Measurements from ENCODE around the gene MAN2B2.
"Not testable (repeated sequence)": the region's sequence is repeated elsewhere in the genome, so short reads cannot be mapped to it uniquely, and the experiment has no call there.

The MAN2B2 gene

DNA sequence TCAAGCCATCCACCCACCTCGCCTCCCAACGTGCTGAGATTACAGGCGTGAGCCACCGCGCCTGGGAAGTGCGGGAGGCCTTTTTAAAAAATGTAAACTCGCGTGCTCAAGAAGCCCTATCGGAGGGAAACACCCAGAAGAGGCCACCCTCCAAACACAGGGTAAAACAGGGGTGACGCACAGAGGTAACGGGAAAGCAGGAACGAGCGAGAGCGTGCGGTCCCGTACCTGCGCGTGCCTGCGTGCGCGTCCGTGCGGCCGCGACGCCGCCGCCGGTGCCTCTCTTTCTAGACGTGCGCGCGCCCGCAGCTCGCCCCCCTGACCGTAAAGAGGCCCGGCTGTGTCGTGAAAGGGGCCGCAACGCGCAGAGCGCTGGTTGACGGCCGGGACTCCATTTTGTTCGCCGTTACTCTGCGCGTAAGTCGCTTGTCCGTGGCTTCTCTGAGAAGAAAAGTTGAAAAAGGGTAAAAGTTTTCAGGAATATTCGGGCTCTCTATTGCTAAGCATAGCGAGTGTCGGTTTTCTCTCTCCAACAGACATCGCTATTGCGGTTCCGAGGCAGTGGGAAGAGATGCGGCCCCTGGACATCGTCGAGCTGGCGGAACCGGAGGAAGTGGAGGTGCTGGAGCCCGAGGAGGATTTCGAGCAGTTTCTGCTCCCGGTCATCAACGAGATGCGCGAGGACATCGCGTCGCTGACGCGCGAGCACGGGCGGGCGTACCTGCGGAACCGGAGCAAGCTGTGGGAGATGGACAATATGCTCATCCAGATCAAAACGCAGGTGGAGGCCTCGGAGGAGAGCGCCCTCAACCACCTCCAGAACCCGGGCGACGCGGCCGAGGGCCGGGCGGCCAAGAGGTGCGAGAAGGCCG is 65.5 kb downstream of the MAN2B2 start, which contains the start of gene MRFAP1:
MRFAP1 (plus strand) TSS at position 394 of the 872 bp plus-strand sequence; CDS start at position 572, 178 bp downstream.
- FAIRE-seq (peak; percentile 97), DNase-seq (ENCODE audit: insufficient read length) (peak; percentile 89)
- TF ChIP-seq TAF1 (IDR thresholded peaks at IDR 0.05; ENCODE audit: borderline replicate concordance, low read depth, low read length), result peak; percentile 97
- TF ChIP-seq POLR2AphosphoS5 (IDR thresholded peaks at IDR 0.05; ENCODE audit: low read depth, low read length), result peak; percentile 72
- TF ChIP-seq POLR2A (IDR thresholded peaks at IDR 0.05; ENCODE audit: low read depth, low read length), result peak; percentile 87

DNA sequence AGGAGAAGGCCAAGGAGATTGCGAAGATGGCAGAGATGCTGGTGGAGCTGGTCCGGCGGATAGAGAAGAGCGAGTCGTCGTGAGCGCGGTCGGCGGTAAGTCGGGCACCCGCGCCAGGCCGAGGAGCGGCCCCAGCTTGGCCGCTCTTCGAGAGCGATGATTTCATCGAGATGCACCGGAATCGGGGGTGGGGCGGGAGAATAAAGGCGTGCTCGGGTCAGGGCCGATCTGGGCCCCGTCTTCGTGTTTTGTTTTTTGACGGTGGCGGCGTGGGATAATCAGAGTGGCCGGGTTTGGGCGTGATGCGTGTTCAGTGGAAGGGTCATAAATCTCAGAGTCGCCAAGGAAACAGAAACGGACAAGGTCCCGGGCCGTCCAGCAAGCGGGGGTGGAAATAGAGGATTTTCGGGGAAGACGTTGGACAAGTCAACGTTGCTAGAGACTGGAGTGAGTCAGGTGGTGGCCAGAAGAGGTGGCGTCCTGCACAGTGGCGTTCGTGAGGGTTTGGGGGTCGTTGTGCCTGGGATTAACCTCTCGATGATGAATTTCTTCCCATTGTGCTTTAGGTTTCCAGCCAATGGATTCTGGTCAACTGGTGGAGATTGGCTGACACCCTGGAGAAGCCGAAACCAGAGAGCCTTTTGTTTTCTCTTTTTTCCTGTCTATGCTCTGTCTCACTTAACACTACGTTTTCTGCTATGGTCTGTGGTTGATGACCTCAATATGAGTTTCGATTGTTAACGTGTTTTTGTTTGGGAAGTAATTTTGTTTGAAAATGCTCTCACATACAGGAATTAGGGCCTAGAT is 66.4 kb downstream of the MAN2B2 start:
- no peak for FAIRE-seq
- no peak for TF ChIP-seq POLR2AphosphoS5 (IDR thresholded peaks at IDR 0.05; ENCODE audit: low read depth, low read length)
- TF ChIP-seq TAF1 (IDR thresholded peaks at IDR 0.05; ENCODE audit: borderline replicate concordance, low read depth, low read length), result no peak; the same call in 1 of the 2 replicates
- TF ChIP-seq POLR2A (IDR thresholded peaks at IDR 0.05; ENCODE audit: low read depth, low read length), result no peak
- peak; percentile 37 for DNase-seq (ENCODE audit: insufficient read length)

DNA sequence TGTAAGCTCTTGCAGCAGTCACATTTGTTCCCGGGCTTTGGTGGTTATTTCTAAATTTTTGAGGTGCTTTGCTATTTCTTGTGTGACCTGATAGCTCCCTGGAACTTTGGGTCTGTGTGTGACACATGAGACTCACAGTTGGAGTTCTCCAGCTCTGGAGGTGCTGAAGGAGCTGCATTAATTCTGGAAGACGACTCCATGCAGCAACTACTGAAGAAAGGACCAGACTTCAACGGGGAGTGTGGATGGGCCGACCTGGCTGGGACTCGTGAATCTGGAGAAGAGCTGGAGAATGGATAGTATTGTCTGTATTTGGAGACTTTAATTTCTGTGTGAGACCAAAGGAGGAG is 67.0 kb downstream of the MAN2B2 start:
- DNase-seq (ENCODE audit: insufficient read length) (no peak), FAIRE-seq (no peak)
- TF ChIP-seq TAF1 (IDR thresholded peaks at IDR 0.05; ENCODE audit: borderline replicate concordance, low read depth, low read length) (no peak), POLR2A (IDR thresholded peaks at IDR 0.05; ENCODE audit: low read depth, low read length) (no peak), POLR2AphosphoS5 (IDR thresholded peaks at IDR 0.05; ENCODE audit: low read depth, low read length) (no peak)

DNA sequence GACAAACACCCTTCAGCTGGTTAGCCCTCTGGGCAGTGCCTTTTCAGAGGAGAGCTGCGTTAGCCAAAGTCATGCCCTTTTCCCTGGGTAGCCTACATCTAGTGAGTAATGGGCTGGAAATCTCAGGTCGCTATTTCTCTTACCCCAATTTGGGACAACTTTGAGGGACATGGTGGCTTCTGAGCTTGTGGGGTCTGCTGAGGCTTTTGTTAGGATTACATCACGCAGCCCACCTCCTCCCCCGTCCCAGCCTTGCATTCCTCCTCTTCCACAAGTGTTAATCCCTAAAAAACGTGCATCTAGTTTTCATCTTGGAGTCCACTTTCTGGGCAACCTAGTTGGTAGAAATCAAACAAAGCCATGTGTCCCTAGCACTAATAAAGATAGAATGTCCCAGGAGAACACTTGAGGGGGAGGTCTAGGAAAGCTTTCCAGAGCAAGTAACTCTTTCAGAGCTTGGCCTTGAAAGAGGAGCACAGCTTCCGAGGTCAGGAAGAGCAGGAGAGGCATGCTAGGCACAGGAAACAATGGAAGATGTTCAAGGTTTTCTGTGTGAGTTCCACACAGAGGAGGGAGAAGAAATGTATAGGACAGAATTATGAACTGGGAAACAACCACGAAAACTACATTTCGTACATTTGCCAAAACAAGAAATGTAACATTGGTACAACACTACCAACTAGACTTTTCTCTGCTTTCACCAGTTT is 68.3 kb downstream of the MAN2B2 start:
- DNase-seq (ENCODE audit: insufficient read length) (no peak), FAIRE-seq (no peak)
- peak; percentile 47 for TF ChIP-seq POLR2AphosphoS5 (IDR thresholded peaks at IDR 0.05; ENCODE audit: low read depth, low read length)
- no peak for TF ChIP-seq TAF1 (IDR thresholded peaks at IDR 0.05; ENCODE audit: borderline replicate concordance, low read depth, low read length)
- TF ChIP-seq POLR2A (IDR thresholded peaks at IDR 0.05; ENCODE audit: low read depth, low read length), result peak; percentile 21; the same call in 1 of the 2 replicates

DNA sequence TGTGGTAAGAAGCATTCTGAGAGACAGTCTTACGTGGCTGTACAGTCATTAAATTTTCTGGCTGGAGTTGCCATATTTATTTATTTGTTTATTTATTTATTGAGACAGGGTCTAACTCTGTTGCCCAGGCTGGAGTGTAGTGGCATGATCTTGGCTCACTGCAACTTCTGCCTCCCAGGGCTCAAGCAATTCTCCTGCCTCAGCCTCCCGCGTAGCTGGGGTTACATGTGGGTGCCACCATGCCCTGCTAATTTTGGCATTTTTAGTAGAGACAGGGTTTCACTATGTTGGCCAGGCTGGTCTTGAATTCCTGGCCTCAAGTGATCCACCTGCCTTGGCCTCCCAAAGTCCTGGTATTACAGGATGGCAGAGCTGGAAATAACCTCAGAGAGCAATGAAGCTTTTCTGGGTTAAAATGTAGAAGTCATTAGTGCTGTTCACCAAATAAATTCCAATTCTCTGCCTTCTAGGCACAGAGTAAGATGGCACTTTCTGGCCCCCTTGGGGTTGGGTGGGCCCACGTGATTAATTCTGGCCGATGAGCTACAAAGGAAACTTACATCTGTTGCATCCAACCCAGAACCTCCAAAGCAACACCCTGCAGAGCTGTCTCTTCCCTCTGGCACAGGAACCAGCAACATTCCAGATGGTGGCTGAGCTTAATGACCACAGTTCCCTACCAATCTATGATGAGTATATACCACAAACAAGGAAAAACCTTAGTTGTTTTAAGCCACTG is 70.0 kb downstream of the MAN2B2 start:
- DNase-seq (ENCODE audit: insufficient read length), result no peak
- TF ChIP-seq TAF1 (IDR thresholded peaks at IDR 0.05; ENCODE audit: borderline replicate concordance, low read depth, low read length) (no peak), POLR2AphosphoS5 (IDR thresholded peaks at IDR 0.05; ENCODE audit: low read depth, low read length) (no peak), POLR2A (IDR thresholded peaks at IDR 0.05; ENCODE audit: low read depth, low read length) (no peak)
- no peak for FAIRE-seq

DNA sequence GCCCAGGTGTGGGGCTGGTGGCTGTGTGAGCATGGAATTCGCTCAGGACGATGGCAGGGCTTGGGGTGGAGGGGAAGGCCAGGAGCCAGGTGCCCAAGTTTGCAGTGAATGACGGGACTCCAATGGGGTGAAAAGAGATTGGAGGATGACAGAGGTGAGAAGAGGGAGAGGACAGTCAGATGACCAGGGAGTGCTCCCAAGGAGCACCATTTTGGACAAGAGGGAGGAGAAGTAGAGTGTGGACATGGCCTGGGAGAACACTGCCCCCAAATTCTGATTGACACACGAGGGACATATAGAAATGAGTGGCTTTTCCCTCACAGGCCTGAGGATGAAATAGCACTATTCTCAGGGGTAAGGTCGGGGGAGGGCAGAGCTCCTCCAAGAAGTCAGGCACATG is 72.2 kb downstream of the MAN2B2 start:
- TF ChIP-seq POLR2AphosphoS5 (IDR thresholded peaks at IDR 0.05; ENCODE audit: low read depth, low read length), result no peak
- no peak for TF ChIP-seq TAF1 (IDR thresholded peaks at IDR 0.05; ENCODE audit: borderline replicate concordance, low read depth, low read length)
- TF ChIP-seq POLR2A (IDR thresholded peaks at IDR 0.05; ENCODE audit: low read depth, low read length), result no peak
- DNase-seq (ENCODE audit: insufficient read length) (no peak), FAIRE-seq (no peak)

DNA sequence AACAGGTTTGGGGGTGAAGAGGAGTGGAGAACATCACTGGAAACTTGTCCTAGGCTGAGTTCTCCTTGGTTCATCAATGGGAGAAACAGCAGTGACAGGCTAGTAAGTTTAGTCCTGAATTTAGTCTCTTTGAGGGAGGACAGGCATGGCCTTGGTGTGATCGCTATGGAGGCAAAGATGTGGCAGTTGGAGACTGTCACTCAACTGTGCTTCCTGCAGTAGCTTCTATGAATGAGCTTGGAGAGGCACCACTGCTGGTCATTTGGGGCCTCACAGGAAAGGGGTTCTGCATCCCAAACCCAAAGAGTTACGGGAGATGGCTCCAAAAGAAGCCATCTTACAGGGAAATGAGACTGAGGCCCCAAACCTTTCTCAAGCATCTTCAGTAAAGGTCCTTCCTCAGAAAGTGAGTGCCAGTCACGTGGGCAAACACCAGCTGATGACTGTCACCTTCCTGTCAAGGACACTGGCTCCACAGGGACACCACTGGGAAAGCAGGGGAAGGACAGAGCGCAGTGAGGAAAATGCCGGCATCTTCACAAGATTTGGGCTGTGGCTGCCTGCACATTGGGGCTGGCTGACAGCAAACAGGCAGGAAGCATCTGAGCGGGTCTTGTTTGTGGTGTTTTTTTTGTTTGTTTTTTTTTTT is 72.7 kb downstream of the MAN2B2 start:
- DNase-seq (ENCODE audit: insufficient read length) (no peak), FAIRE-seq (no peak)
- TF ChIP-seq TAF1 (IDR thresholded peaks at IDR 0.05; ENCODE audit: borderline replicate concordance, low read depth, low read length), result no peak
- no peak for TF ChIP-seq POLR2A (IDR thresholded peaks at IDR 0.05; ENCODE audit: low read depth, low read length)
- TF ChIP-seq POLR2AphosphoS5 (IDR thresholded peaks at IDR 0.05; ENCODE audit: low read depth, low read length), result no peak

DNA sequence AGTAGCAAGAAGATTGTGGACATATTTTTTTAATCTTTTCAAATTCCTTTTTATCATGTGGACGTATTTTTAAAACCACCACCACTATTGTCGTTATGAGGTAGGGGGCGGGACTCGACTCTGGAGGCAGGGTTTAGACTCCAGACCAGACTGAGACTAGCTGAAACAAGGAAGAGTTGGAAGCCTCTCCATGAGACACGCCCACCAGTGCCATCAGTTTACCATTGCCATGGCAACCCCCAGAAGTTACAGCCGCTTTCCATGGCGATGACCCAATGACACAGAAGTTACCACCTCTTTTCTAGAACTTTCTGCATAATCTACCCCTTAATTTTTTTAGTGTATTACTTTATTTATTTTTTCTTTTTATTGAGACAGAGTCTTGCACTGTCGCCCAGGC is 74.2 kb downstream of the MAN2B2 start:
- no peak for TF ChIP-seq TAF1 (IDR thresholded peaks at IDR 0.05; ENCODE audit: borderline replicate concordance, low read depth, low read length)
- TF ChIP-seq POLR2A (IDR thresholded peaks at IDR 0.05; ENCODE audit: low read depth, low read length), result no peak
- TF ChIP-seq POLR2AphosphoS5 (IDR thresholded peaks at IDR 0.05; ENCODE audit: low read depth, low read length), result no peak
- FAIRE-seq (no peak), DNase-seq (ENCODE audit: insufficient read length) (no peak)

DNA sequence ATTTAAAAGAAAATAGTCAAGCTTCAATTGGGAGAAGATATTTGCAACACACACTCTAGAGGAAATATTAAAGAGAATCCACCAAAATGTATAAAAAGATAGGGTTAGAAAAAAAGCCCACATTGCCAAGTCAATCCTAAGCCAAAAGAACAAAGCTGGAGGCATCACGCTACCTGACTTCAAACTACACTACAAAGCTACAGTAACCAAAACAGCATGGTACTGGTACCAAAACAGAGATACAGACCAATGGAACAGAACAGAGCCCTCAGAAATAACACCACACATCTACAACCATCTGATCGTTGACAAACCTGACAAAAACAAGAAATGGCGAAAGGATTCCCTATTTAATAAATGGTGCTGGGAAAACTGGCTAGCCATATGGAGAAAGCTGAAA is 79.2 kb downstream of the MAN2B2 start:
- DNase-seq (ENCODE audit: insufficient read length); FAIRE-seq: not testable (repeated sequence)

DNA sequence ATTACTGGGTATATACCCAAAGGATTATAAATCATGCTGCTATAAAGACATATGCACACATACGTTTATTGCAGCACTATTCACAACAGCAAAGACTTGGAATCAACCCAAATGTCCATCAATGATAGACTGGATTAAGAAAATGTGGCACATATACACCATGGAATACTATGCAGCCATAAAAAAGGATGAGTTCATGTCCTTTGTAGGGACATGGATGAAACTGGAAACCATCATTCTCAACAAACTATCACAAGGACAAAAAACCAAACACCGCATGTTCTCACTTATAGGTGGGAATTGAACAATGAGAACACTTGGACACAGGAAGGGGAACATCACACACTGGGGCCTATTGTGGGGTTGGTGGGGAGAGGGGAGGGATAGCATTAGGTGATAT is 80.3 kb downstream of the MAN2B2 start:
- FAIRE-seq; DNase-seq (ENCODE audit: insufficient read length): not testable (repeated sequence)
